Astrocyte of the cerebellum (primary cell): Measurements from ENCODE around the gene TTC28.

ENCODE experiments used
- DNase-seq: peaks from one replicate; pipeline ENCODE4 v3.0.0-alpha.2; 2011; ENCODE audit warnings: low read depth
- H3K4me3 ChIP-seq: 2 replicates; pipeline ENCODE4 v1.5.1; 2011; ENCODE audit warnings: mild to moderate bottlenecking, low read depth, low read length, moderate library complexity
- in situ Hi-C: cut with HindIII; loops from 2 replicates; pipeline ENCODE4 v1.10.0; 2017; ENCODE audit warnings: low sequenced_read_pairs
- TF ChIP-seq, protein P1 (sequence below): IDR thresholded peaks from 2 replicates; pipeline ENCODE4 v1.5.1; 2012; ENCODE audit warnings: low read length, low read depth, moderate library complexity, mild to moderate bottlenecking; ENCODE audit errors: missing control alignments

TTC28 gene

DNA sequence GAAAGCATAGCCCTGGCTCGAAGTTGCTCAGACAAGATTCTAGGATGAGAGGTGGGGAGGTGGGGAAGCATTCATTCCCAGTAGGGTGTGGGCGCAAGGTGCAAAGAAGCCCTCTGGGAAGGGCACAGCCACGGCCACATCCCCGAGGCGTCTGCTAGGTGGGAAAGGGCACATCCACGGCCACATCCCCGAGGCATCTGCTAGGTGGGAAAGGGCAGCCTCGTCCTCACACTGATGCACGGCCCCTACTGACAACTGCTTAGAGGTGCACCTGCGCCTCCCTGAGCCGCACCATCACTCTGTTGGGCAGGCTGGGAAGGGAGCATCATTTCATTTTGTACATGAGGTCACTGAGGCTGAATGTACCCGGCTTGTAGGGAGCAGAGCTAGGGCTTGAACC, 666.0 kb downstream of the TTC28 start:
- TF ChIP-seq, protein P1, sequence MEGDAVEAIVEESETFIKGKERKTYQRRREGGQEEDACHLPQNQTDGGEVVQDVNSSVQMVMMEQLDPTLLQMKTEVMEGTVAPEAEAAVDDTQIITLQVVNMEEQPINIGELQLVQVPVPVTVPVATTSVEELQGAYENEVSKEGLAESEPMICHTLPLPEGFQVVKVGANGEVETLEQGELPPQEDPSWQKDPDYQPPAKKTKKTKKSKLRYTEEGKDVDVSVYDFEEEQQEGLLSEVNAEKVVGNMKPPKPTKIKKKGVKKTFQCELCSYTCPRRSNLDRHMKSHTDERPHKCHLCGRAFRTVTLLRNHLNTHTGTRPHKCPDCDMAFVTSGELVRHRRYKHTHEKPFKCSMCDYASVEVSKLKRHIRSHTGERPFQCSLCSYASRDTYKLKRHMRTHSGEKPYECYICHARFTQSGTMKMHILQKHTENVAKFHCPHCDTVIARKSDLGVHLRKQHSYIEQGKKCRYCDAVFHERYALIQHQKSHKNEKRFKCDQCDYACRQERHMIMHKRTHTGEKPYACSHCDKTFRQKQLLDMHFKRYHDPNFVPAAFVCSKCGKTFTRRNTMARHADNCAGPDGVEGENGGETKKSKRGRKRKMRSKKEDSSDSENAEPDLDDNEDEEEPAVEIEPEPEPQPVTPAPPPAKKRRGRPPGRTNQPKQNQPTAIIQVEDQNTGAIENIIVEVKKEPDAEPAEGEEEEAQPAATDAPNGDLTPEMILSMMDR = no peak
- DNase-seq = no peak
- no peak overlapping the region for H3K4me3 ChIP-seq
- in situ Hi-C loops = no loop called here

DNA sequence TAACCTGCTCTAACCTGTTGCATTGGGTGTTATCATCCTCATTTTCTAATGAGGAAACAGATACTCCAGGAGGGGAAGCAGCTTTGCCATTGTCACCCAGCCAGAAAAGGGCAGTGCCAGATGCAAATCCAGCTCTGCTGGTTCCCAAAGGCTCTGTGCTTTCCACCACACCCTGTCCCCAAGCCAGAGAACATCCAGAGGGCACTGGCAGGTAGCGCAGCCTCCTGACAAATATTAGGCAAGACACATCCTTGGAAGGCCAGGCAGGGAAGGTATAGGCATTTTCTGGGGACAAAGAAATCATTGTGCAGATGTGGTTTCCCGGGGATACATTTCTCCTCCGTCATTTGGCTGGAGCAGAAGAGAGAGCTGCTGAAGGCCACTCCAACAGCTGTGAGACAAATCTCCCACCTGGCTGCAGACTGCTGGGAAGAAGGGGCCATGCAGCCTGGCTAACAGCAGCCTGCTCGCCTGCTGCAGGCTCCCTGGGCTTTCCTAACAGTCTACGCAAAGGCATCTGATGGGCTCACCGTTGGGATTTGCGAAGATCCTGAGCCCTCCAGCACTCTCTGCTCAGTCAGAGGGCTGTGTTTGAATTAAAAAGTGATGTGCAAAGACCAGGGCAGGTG, 666.7 kb downstream of the TTC28 start:
- no peak overlapping the region for H3K4me3 ChIP-seq
- in situ Hi-C loops = no loop called here
- TF ChIP-seq, protein P1 = no peak
- DNase-seq = no peak

DNA sequence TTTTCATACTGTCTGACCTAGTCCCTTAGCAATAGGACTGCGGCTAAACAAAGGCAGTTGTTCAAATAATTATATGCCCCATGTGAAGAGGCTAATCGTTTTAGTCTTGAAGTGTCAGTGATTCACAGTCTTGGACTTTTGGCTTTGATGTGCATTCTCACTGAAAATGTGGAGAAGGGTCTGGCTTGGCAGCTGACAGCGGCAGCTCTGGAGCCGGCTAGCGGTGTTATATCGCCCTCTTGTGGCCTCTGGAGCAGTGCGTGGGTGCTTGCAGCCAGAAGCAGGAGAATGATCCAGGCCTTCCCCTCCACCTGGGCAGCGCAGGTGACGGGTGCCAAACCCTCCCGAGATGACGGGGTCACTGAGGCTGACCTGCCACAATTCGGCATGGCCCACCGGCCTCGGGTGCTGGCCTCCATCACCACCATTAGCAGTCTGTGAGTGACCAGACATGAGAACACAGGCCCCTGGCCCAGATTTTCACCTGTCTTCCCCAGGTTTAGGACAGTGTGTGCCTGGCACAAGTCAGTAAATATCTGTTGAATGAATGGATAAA, 670.3 kb downstream of the TTC28 start:
- peak; percentile 93 for DNase-seq
- H3K4me3 ChIP-seq = no peak overlapping the region
- in situ Hi-C loops = no loop called here
- TF ChIP-seq, protein P1 = peak; percentile 93

DNA sequence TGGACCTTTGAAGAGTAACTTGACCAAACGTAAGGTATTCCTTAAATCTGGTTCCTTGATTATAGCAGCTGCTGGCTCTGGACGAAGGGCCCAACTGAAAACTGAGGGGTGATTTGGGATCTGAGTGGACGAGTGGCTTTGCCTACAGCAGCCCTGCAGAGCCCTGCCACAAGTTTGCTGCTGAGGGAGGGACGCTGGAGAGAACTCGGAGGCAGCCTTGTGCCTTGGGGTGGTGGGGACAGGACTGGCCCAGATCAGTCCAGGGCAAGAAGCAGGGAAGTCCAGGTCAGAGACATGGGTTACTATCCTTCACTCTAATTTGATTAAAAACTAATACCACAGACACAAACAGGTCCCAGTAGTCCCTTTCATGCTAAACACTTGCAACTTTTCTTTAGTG, 671.0 kb downstream of the TTC28 start:
- DNase-seq = no peak
- in situ Hi-C loops = no loop called here
- H3K4me3 ChIP-seq = no peak overlapping the region
- TF ChIP-seq, protein P1 = no peak

DNA sequence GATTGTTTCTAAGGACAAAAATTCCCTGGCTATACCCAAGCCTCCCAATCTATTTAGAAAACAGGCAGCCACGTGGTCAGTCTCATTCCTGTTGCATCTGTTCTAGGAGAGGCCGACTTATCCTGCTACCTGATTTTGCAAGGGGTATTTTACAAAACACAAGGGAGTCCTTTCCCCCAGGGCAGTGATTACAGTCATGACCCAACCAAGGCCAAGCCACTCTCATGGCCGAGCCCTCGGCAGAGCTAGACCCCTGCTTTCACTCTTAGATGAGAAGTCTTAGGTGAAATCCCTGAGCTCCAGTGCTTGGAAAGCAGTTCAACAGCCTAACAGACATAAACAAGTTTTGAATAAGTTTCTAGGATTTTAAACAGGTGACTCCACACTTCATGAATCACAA, 671.6 kb downstream of the TTC28 start:
- DNase-seq = no peak
- TF ChIP-seq, protein P1 = no peak
- no peak overlapping the region for H3K4me3 ChIP-seq
- in situ Hi-C loops = no loop called here

DNA sequence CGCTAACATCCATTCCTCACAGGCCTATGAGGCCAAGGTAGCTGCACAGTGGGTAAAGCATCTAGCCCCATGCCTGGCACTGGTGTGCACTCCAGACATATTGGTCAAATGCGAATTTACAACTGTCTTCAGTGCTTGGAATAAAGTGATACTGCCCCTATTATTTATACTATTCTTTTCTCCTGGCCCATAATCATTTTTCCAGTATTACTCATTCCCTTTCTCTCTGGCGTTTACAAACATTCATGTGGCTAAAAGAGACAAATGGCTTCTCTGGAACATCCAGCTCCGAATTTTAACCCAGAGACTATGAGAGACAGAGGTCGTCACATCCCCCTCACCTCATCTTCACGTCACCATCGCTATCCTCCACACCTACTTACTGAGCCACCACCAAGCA, 673.4 kb downstream of the TTC28 start:
- in situ Hi-C loops = no loop called here
- TF ChIP-seq, protein P1 = no peak
- no peak for DNase-seq
- H3K4me3 ChIP-seq = no peak overlapping the region
